ENCODE measurements around the gene PIK3R4. TPM values are rescaled to one million over a fixed set of nuclear protein-coding genes. Genes with fewer than 3 reads are reported as not detected.

PIK3R4 gene
- 15.7 to 22.1 TPM (median 17.6 TPM) in 5 replicates for total RNA-seq (2022; extraction: Qiagen RNA extraction; ENCODE audit: low read depth)

DNA sequence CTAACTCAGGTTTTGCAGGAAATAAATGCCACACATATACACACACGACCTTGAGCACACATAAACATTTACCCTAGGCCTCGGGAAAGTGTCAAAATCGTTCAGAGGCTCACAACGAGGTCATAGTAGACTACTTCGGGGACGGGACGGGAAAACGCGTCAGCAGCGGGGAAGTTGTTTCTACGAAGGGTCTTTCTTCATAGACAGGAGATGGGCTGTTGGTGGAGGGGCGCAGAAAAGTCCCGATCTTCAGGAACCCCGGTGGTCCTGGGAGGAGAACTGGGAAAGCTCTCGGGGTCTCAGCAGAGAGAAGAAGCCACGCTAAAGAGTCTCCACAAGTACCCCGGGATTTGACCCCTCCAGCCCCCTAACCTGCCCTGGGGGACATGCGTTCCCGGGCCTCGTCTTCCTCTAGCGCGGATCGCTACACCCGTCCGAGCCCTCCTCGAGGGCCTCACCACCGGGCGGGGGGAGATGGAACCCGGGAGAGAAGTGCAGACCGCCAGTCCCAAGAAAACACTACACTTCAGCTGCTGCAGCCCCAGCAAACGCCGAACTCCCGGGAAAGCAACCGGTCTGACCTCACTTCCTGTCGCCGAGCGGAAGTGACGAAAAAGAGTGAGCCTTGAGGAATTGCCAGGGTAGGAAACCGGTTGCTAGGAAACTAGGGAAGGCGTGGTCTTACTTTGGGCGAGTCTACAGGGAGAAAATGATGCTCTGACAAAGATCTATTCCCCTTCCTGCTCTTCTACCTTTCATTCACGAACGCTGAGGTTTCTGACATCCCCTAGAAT lies at the start of gene PIK3R4:
Gene PIK3R4 (minus strand): TSS at position 584 of the 794 bp plus-strand sequence. CDS start 1,611 bp downstream, outside the sequence.

Other genes starting within 250 kb of the PIK3R4 start
- gene COL6A6, start 229.7 kb downstream of the PIK3R4 start, total RNA-seq (2022; extraction: Qiagen RNA extraction; ENCODE audit: low read depth), result not detected in 5 replicates
- 33.3 to 37.4 TPM (median 34.3 TPM) in 5 replicates for gene ATP2C1, start 147.3 kb upstream of the PIK3R4 start, total RNA-seq (2022; extraction: Qiagen RNA extraction; ENCODE audit: low read depth)